GM21576 (cell line): ENCODE results near the gene MSANTD2.

Experiments
- ATAC-seq: cut with Tn5 transposase; IDR thresholded peaks from one replicate; pipeline ENCODE4 v1.9.1; 2021; ENCODE audit warnings: mild to moderate bottlenecking, moderate library complexity; ENCODE audit not compliant: unreplicated experiment

The MSANTD2 gene

GRCh38 chr11:124739479-124740276 lies 60.5 kb downstream of the MSANTD2 start, which contains the start of gene NRGN:
Gene NRGN (plus strand): TSS chr11:124739942. CDS start chr11:124740085, 143 bp downstream.
- peak; percentile 99 for ATAC-seq

- ATAC-seq, result no peak
Measured at GRCh38 chr11:124738713-124739478, 61.3 kb downstream of the MSANTD2 start.

GRCh38 chr11:124737638-124738305 lies 62.4 kb downstream of the MSANTD2 start:
- ATAC-seq, result no peak

GRCh38 chr11:124736736-124737135 lies 63.5 kb downstream of the MSANTD2 start:
- ATAC-seq, result no peak

GRCh38 chr11:124732230-124732629 lies 68.0 kb downstream of the MSANTD2 start:
- ATAC-seq, result no peak

- ATAC-seq, result no peak
Measured at GRCh38 chr11:124729571-124729970, 70.6 kb downstream of the MSANTD2 start.

GRCh38 chr11:124728134-124728533 lies 72.1 kb downstream of the MSANTD2 start:
- no peak for ATAC-seq

GRCh38 chr11:124727474-124727873 lies 72.7 kb downstream of the MSANTD2 start:
- no peak for ATAC-seq

GRCh38 chr11:124725719-124726105 lies 74.5 kb downstream of the MSANTD2 start:
- ATAC-seq, result peak; percentile 5

GRCh38 chr11:124724979-124725718 lies 75.1 kb downstream of the MSANTD2 start:
- peak; percentile 84 for ATAC-seq

GRCh38 chr11:124722176-124722575 lies 78.0 kb downstream of the MSANTD2 start:
- no peak for ATAC-seq

GRCh38 chr11:124719534-124719933 lies 80.7 kb downstream of the MSANTD2 start:
- ATAC-seq, result no peak

- ATAC-seq, result no peak
Measured at GRCh38 chr11:124718801-124719200, 81.4 kb downstream of the MSANTD2 start.

- no peak for ATAC-seq
Measured at GRCh38 chr11:124717786-124718651, 82.2 kb downstream of the MSANTD2 start.

- ATAC-seq, result no peak
Measured at GRCh38 chr11:124717421-124717785, 82.8 kb downstream of the MSANTD2 start.

GRCh38 chr11:124716591-124716990 lies 83.6 kb downstream of the MSANTD2 start:
- no peak for ATAC-seq
